ENCODE results near the gene PIEZO2. TPM values are rescaled to one million over a fixed set of nuclear protein-coding genes. Genes with fewer than 3 reads are reported as not detected.

The PIEZO2 gene
- polyA plus RNA-seq, 1 donor from 2014 or later, result 0.30 TPM

GRCh38 chr18:10890022-10890421 is 259.3 kb downstream of the PIEZO2 start:
- TF ChIP-seq SMC3 (conservative IDR thresholded peaks at IDR 0.05; ENCODE audit: poor library complexity) (no peak), MXI1 (conservative IDR thresholded peaks at IDR 0.05; ENCODE audit: poor library complexity, severe bottlenecking) (no peak), REST (IDR thresholded peaks at IDR 0.05; ENCODE audit: borderline replicate concordance) (no peak), RAD21 (conservative IDR thresholded peaks at IDR 0.05) (no peak), POLR2AphosphoS5 (IDR thresholded peaks at IDR 0.05) (no peak), TAF1 (IDR thresholded peaks at IDR 0.05; ENCODE audit: low read depth) (no peak), CTCF (IDR thresholded peaks at IDR 0.05; ENCODE audit: poor library complexity, severe bottlenecking) (no peak), EP300 (conservative IDR thresholded peaks at IDR 0.05; ENCODE audit: poor library complexity, severe bottlenecking) (no peak), EZH2 (IDR thresholded peaks at IDR 0.05; ENCODE audit: borderline replicate concordance, insufficient read depth, low read length, poor library complexity, severe bottlenecking) (no peak)
- H3K9me2 ChIP-seq (ENCODE audit: insufficient read depth, low read length), result no peaks in the 10 kb centered on the region
- no peaks in the 10 kb centered on the region for H3K9me3 ChIP-seq (ENCODE audit: low read length)
- no peaks in the 10 kb centered on the region for H3K27me3 ChIP-seq (ENCODE audit: insufficient read depth, low read depth, low read length)
- H3K27ac ChIP-seq (ENCODE audit: low read length), result no peak overlapping the region
- H3F3A ChIP-seq (ENCODE audit: insufficient read depth, low read length, poor library complexity, severe bottlenecking), result no peaks in the 10 kb centered on the region
- H3K79me2 ChIP-seq (replicated peaks; ENCODE audit: insufficient read depth, low read length), result no peaks in the 10 kb centered on the region
- H3K9ac ChIP-seq (ENCODE audit: low read length), result no peak overlapping the region
- no peak overlapping the region for H2AFZ ChIP-seq (ENCODE audit: low read depth, low read length)
- no peak overlapping the region for H3K4me3 ChIP-seq (ENCODE audit: low read length)
- no peaks in the 10 kb centered on the region for H3K36me3 ChIP-seq (ENCODE audit: insufficient read depth, low read length)
- no peak overlapping the region for H3K4me2 ChIP-seq (ENCODE audit: low read length)
- H4K20me1 ChIP-seq (ENCODE audit: insufficient read depth), result no peaks in the 10 kb centered on the region

- no peaks in the 10 kb centered on the region for H3K79me2 ChIP-seq (replicated peaks; ENCODE audit: insufficient read depth, low read length)
- H3K4me3 ChIP-seq (ENCODE audit: low read length), result no peak overlapping the region
- no peak overlapping the region for H3K27ac ChIP-seq (ENCODE audit: low read length)
- H2AFZ ChIP-seq (ENCODE audit: low read depth, low read length), result no peak overlapping the region
- no peaks in the 10 kb centered on the region for H3F3A ChIP-seq (ENCODE audit: insufficient read depth, low read length, poor library complexity, severe bottlenecking)
- H3K27me3 ChIP-seq (ENCODE audit: insufficient read depth, low read depth, low read length), result no peaks in the 10 kb centered on the region
- H3K9me3 ChIP-seq (ENCODE audit: low read length), result no peaks in the 10 kb centered on the region
- H3K9me2 ChIP-seq (ENCODE audit: insufficient read depth, low read length), result no peaks in the 10 kb centered on the region
- TF ChIP-seq POLR2AphosphoS5 (IDR thresholded peaks at IDR 0.05), result no peak
- TF ChIP-seq EP300 (conservative IDR thresholded peaks at IDR 0.05; ENCODE audit: poor library complexity, severe bottlenecking), result no peak
- no peak for TF ChIP-seq SMC3 (conservative IDR thresholded peaks at IDR 0.05; ENCODE audit: poor library complexity)
- no peak for TF ChIP-seq EZH2 (IDR thresholded peaks at IDR 0.05; ENCODE audit: borderline replicate concordance, insufficient read depth, low read length, poor library complexity, severe bottlenecking)
- TF ChIP-seq REST (IDR thresholded peaks at IDR 0.05; ENCODE audit: borderline replicate concordance), result no peak
- no peak for TF ChIP-seq CTCF (IDR thresholded peaks at IDR 0.05; ENCODE audit: poor library complexity, severe bottlenecking)
- no peak for TF ChIP-seq TAF1 (IDR thresholded peaks at IDR 0.05; ENCODE audit: low read depth)
- TF ChIP-seq MXI1 (conservative IDR thresholded peaks at IDR 0.05; ENCODE audit: poor library complexity, severe bottlenecking), result no peak
- H3K4me2 ChIP-seq (ENCODE audit: low read length), result no peak overlapping the region
- H4K20me1 ChIP-seq (ENCODE audit: insufficient read depth), result no peaks in the 10 kb centered on the region
- no peak overlapping the region for H3K9ac ChIP-seq (ENCODE audit: low read length)
- no peaks in the 10 kb centered on the region for H3K36me3 ChIP-seq (ENCODE audit: insufficient read depth, low read length)
These were observed 270.7 kb downstream of the PIEZO2 start for GRCh38 chr18:10878703-10879102.
